Ureter (tissue), 1 donor: Measurements from ENCODE around the gene KCNMA1. TPM values are rescaled to one million over a fixed set of nuclear protein-coding genes. Genes with fewer than 3 reads are reported as not detected.
"Not testable (repeated sequence)": the region's sequence is repeated elsewhere in the genome, so short reads cannot be mapped to it uniquely, and the experiment has no call there.

Experiments used
- DNase-seq: peaks from one replicate; pipeline ENCODE4 v3.0.0-alpha.2; 2020; ENCODE audit warnings: low spot score
- total RNA-seq: library from RNA; stranded (reverse); gene quantifications from one replicate; pipeline ENCODE4 v1.2.4, GENCODE V29; 2023
- donor health status: DM: yes; HTN: yes; CAD: no.

Gene KCNMA1
- total RNA-seq, 1 donor from 2014 or later, result 87.9 TPM

GRCh38 chr10:77605466-77605865 lies 32.1 kb downstream of the KCNMA1 start:
- DNase-seq, result no peak

GRCh38 chr10:77604941-77605351 lies 32.7 kb downstream of the KCNMA1 start:
- DNase-seq, result no peak

- DNase-seq, result no peak
These were observed 33.5 kb downstream of the KCNMA1 start for GRCh38 chr10:77604063-77604462.

- DNase-seq, result no peak
These were observed 34.1 kb downstream of the KCNMA1 start for GRCh38 chr10:77603534-77603927.

GRCh38 chr10:77602913-77603533 lies 34.6 kb downstream of the KCNMA1 start:
- no peak for DNase-seq

- no peak for DNase-seq
These were observed 35.2 kb downstream of the KCNMA1 start for GRCh38 chr10:77602231-77602912.

GRCh38 chr10:77601488-77601887 lies 36.1 kb downstream of the KCNMA1 start:
- no peak for DNase-seq

GRCh38 chr10:77600640-77601039 lies 37.0 kb downstream of the KCNMA1 start:
- no peak for DNase-seq

GRCh38 chr10:77599651-77600050 lies 38.0 kb downstream of the KCNMA1 start:
- no peak for DNase-seq

- no peak for DNase-seq
These were observed 39.0 kb downstream of the KCNMA1 start for GRCh38 chr10:77598606-77599005.

- DNase-seq, result no peak
These were observed 40.0 kb downstream of the KCNMA1 start for GRCh38 chr10:77597560-77597959.

- no peak for DNase-seq
These were observed 43.2 kb downstream of the KCNMA1 start for GRCh38 chr10:77594471-77594783.

GRCh38 chr10:77593771-77594470 lies 43.7 kb downstream of the KCNMA1 start:
- no peak for DNase-seq

- DNase-seq, result no peak
These were observed 44.5 kb downstream of the KCNMA1 start for GRCh38 chr10:77592946-77593636.

GRCh38 chr10:77592510-77592909 lies 45.1 kb downstream of the KCNMA1 start:
- DNase-seq, result no peak

- no peak for DNase-seq
These were observed 46.2 kb downstream of the KCNMA1 start for GRCh38 chr10:77591238-77591880.

- no peak for DNase-seq
These were observed 47.0 kb downstream of the KCNMA1 start for GRCh38 chr10:77590344-77591237.

- DNase-seq, result not testable (repeated sequence)
These were observed 47.9 kb downstream of the KCNMA1 start for GRCh38 chr10:77589703-77590102.

- DNase-seq, result no peak
These were observed 48.7 kb downstream of the KCNMA1 start for GRCh38 chr10:77588886-77589285.

GRCh38 chr10:77587416-77587790 lies 50.2 kb downstream of the KCNMA1 start:
- DNase-seq, result no peak
